Left colon (tissue), 2 donors: ENCODE measurements around the gene FGFRL1. TPM values are rescaled to one million over a fixed set of nuclear protein-coding genes. Genes with fewer than 3 reads are reported as not detected.
A peak's percentile ranks its signal among the peaks of the same experiment; 100 is the strongest.

Experiments used
- ATAC-seq: fragments of 200-7000 bp; cut with Tn5 transposase; one replicate; pipeline ENCODE4 v1.9.1; 2020; ENCODE audit warnings: mild to moderate bottlenecking, moderate library complexity
- DNase-seq, 2 donors: peaks; one replicate each; pipeline ENCODE4 v3.0.0-alpha.2; 2020
- intact Hi-C, 2 donors: fragments of 100-400 bp; cut with DNase I in 1 of 2; cut with micrococcal nuclease in 1 of 2; formaldehyde crosslinking; loops; one replicate each; pipeline versions ENCODE4 v1.11.2 to v1.14.0; 2022; cut with DNase I, micrococcal nuclease
- total RNA-seq, 2 donors: library from RNA; stranded (reverse); fragmentation: NEBNext Ultra II Directional; extraction: Animal tissue kit (Norgen Biotek cat#: 25700); gene quantifications; one replicate each; pipeline ENCODE4 v1.2.1, GENCODE V29; 2021
- donor health status: DM: no; HTN: no; CAD: no.
- donor health status: DM: yes; HTN: yes; CAD: no.

The FGFRL1 gene
- total RNA-seq, 2 donors from 2014 or later: 17.0 to 17.2 TPM

DNA sequence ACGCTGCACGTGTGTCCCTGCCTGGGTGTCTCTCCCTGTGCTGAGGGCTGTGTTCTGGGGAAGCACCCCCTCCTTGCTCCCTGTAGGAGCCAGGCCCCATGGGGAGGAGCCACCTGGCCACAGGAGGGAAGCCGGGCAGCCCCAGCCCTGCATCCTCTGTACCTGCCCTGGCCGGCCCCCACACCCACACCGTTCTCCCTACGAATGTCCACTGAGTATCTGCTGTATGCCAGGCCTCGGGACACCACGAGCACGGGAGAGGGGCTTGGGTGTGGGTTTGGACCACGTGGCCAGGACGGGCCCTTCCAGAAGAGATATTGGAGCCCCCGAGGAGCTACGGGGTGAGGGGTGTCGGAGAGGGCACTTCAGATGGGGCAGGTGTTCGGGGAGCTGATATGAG is 6.3 kb downstream of the FGFRL1 start:
- intact Hi-C loops: no loop called here
- no peak for DNase-seq
- ATAC-seq: no peak

DNA sequence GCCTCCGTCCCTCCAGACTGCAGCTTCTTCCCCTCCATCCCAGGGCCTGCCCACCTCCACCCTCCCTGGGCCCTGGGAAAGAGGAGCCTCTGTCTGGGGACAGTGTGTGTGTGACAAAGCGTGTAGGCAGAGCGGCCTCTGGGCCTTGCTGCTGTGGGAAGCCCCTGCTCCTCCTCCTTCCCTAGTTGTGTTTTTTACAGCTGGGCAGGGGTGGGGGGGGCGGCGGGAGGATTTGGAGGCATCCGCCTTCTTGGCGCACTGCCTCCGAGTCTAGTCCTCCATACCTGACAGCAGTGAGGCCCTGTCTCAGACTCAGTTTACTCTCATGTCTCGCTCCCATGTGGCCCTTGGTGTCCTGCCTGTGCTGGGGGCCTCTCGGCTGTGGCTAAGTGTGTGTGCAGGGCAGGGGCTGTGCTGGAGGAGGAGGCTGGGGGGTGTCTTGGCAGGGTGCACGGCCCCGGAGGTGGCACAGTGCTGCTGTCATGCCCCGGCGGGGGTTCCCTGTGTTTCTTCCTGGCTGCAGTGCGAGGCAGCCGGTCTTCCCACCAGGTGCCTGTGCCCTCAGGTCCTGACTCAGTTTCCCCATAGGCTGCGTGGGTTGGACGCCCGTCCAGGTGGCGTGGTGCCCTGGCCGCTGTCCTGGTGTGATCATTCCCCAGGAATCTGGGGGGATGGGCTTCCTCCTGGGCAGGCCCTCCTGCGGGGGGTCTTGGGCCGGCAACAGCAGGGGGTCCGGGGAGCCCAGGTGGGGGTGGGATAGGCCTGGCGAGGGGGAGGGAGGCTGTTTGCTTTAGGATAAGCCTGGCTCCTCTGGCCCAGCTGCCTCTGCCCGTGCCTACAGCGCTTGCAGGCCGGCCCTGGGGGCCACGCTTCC is 7.0 kb downstream of the FGFRL1 start:
- ATAC-seq (no peak), DNase-seq (no peak)
- intact Hi-C loops: no loop called here

DNA sequence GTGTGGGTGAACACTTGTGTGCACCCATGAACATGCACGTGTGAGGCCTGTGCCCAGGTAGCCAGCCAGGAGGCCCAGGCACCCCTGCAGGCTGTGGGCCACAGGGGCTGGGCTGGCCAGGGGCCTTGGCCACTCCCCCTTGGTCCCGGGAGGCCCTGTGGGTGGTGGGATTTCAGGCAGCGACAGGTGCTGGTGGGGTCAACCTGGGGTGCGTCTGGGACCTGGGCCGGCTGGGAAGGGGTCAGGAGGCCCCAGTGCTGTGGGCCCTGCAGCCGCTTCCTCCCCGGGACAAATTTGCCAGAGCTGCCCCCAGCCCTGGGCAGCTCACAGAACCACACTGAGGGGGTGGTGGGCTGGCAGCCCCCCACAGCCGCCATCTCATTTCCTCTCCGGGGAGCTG is 7.9 kb downstream of the FGFRL1 start:
- ATAC-seq: no peak
- intact Hi-C loops: no loop called here
- DNase-seq: no peak

DNA sequence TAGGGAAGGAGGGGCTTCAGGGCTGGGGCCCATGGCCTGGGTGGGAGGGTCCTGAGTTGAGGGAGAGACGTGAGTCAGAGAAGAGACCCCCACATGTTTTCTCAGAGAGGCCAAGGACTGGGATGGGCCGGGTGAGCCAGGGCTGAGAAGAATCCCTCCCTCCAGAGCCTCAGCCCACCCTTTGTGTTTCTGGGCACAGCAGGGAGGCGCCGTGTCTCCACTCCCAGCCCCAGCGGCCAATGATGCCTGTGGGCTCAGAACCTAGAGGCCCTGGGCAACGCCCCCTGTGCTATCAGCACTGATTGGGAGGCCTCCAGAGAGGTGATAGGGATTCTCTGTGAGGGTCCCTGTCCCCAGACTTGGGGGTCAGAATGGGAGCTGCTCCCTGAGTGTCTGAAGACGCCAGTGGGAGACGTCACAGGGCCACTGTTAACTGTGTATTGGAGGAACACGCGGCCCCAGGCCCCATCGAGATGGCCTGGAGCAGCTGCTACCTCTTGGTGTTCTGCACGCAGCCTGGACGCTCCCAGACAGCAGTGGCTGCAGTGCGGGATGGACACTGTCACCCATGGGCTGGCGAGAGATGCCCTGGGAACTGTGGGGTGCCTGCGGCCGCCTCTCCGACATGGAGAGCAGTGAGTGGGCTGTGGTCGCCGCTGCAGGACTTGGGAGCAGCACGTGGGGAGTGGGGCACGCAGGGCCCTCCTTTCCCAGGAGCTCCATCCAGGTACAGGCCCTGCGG is 8.5 kb downstream of the FGFRL1 start:
- ATAC-seq: no peak
- intact Hi-C loops: no loop called here
- no peak for DNase-seq

DNA sequence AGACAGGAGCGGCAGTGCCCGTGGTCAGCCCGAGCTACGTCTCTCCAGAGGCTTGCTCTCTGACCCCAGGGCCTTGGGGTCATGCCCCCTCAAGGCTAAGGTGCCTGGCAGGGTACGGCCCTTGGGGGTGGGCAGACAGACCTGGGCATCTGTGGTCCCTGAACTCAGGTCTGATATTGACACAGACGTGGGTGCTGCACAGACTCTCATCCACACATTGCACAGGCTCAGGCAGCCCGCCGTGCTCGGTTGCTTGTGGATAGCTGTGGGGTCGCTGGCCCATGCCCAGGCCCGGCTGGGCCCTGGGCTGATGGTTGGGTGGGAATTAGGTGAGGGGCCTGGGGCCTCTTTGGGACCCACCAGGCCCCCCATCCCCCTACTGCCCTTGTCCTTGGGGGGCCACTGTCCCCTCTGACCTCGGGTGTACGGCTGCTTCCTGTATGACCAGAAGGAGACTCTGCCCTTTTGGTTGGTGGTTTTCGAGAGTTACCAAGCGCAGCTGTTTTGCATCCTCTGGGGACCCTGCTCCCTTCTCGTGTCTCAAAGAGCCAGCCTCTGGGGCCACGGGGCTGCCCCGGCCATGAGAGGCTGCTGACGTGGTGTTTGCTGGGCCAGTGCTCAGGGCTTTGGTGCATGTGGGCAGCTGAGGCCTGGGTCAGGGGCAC is 10.1 kb downstream of the FGFRL1 start:
- ATAC-seq: no peak
- DNase-seq: no peak
- intact Hi-C loops: no loop called here

DNA sequence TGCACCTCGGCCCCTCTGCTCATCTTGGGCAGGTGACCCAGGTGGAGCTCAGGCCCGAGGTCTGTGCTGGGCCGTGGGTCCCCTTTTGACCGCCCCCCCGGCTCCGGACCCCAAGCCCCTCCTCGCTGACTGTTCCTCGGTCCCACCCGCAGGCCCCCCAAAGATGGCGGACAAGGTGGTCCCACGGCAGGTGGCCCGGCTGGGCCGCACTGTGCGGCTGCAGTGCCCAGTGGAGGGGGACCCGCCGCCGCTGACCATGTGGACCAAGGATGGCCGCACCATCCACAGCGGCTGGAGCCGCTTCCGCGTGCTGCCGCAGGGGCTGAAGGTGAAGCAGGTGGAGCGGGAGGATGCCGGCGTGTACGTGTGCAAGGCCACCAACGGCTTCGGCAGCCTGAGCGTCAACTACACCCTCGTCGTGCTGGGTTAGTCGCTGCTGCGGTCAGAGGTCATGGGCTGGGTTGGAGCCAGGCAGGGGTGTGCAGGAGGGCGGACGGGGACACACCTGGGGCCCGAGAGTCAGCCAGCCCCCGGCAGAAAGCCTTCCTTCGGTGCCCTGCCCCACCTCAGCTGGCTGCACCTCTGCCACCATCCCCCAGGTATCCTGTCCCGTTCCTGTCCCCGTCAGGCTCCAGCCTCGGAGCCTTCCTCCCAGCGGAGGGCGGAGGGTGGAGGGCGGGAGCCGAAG is 10.8 kb downstream of the FGFRL1 start:
- DNase-seq (no peak), ATAC-seq (peak; percentile 31)
- intact Hi-C loops: no loop called here

DNA sequence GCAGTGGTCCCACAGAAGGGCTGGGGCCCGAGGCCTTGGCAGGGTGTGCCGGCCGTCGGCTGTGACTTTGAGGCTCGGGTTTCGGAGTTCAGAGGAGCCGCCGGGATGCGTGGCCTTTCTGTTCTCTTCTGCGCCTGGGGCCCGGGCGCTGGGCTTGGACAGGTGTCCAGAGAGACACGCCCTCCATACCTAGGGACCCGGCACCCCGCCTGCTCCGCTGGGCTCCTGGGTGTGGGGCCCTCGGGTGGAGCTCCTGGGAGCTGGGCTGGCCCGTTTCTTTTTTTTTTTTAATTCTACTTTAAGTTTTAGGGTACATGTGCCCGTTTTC is 11.3 kb downstream of the FGFRL1 start:
- DNase-seq (peak in 1 of 2 donors; percentile 62), ATAC-seq (peak; percentile 67)
- intact Hi-C loops: no loop called here

DNA sequence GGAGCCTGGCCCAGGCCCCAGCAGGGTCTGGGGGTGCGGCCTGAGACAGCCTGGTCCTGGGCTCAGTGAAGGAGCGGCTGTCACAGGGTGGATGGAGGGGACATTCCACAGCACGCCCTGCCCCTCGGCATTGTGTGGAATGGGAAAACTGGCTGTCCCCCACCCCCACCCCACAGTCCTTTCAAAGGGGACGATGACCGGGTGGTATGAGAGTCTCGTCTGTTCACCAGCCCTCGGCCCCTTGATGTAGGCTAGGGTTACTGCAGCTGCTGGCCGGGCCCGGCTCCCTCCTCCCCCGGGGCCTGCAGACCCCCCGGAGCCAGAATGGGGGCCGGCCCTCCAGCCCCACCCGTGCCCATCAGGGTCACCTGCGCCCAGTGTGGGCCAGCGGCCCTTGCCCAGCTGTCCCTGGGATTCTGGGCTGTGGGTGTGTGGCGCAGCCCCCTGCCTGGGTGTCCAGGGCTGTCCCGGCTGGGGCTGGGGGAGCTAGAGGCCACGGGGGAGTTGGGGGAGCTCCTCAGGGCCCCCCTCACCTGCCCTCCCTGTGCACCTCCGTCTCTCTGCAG is 11.7 kb downstream of the FGFRL1 start:
- no peak for DNase-seq
- ATAC-seq: no peak
- intact Hi-C loops: no loop called here

DNA sequence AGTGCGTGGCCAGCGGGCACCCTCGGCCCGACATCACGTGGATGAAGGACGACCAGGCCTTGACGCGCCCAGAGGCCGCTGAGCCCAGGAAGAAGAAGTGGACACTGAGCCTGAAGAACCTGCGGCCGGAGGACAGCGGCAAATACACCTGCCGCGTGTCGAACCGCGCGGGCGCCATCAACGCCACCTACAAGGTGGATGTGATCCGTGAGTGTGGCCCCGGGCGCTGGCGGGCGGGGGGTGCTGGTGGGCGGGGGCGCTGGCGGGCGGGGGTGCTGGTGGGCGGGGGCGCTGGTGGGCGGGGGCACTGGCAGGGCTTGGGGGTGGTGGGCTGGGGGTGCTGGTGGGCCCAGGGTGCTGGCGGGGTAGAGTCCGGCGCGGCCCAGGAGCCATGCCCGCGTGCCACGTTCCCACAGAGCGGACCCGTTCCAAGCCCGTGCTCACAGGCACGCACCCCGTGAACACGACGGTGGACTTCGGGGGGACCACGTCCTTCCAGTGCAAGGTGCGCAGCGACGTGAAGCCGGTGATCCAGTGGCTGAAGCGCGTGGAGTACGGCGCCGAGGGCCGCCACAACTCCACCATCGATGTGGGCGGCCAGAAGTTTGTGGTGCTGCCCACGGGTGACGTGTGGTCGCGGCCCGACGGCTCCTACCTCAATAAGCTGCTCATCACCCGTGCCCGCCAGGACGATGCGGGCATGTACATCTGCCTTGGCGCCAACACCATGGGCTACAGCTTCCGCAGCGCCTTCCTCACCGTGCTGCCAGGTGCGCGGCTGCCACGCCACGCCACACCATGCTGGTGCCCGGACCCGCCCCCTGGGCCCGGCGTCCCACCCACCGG is 12.7 kb downstream of the FGFRL1 start:
- DNase-seq (no peak), ATAC-seq (no peak)
- intact Hi-C loops: no loop called here

DNA sequence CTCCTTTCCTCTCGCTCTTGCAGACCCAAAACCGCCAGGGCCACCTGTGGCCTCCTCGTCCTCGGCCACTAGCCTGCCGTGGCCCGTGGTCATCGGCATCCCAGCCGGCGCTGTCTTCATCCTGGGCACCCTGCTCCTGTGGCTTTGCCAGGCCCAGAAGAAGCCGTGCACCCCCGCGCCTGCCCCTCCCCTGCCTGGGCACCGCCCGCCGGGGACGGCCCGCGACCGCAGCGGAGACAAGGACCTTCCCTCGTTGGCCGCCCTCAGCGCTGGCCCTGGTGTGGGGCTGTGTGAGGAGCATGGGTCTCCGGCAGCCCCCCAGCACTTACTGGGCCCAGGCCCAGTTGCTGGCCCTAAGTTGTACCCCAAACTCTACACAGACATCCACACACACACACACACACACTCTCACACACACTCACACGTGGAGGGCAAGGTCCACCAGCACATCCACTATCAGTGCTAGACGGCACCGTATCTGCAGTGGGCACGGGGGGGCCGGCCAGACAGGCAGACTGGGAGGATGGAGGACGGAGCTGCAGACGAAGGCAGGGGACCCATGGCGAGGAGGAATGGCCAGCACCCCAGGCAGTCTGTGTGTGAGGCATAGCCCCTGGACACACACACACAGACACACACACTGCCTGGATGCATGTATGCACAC is 13.6 kb downstream of the FGFRL1 start:
- DNase-seq (no peak), ATAC-seq (no peak)
- intact Hi-C loops: no loop called here

DNA sequence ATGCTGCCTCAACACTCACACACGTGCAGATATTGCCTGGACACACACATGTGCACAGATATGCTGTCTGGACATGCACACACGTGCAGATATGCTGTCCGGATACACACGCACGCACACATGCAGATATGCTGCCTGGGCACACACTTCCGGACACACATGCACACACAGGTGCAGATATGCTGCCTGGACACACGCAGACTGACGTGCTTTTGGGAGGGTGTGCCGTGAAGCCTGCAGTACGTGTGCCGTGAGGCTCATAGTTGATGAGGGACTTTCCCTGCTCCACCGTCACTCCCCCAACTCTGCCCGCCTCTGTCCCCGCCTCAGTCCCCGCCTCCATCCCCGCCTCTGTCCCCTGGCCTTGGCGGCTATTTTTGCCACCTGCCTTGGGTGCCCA is 14.7 kb downstream of the FGFRL1 start:
- intact Hi-C loops: no loop called here
- ATAC-seq: peak; percentile 68
- DNase-seq: peak; percentile 53 to 67

DNA sequence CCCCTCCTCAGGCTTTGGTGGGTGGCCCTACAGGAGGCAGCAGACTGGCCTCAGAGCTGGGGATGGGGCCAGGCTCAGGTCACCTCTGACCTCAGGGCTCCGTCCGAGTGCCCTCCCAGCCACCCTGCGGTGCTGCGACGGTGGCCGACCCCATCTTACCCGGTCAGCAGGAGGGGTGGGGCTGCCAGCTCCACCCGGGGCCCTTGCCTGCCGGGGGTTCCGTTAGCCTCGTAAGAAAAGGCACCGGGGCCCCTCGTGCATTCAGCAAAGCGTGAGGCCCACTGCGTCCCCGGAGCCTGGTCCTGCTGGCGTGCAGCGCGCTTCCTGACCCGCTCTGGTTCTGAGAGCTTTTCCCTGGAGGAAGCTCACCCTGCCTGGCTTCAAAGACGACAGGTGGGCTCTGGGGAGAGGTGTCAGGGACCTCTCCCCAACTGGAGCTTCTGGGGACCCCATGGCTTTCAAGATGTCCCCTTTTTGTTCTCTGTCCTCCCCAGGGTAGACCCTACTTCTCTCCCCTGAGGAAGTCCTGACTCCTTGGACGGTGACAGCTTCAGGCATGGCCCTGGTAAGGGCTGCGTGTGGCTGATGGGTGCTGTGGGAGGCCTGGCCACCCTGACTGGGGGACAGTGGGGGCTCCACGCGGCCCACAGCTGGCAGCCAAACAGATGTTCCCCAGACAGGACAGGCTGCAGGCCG is 15.9 kb downstream of the FGFRL1 start:
- ATAC-seq (no peak), DNase-seq (no peak)
- intact Hi-C loops: no loop called here

DNA sequence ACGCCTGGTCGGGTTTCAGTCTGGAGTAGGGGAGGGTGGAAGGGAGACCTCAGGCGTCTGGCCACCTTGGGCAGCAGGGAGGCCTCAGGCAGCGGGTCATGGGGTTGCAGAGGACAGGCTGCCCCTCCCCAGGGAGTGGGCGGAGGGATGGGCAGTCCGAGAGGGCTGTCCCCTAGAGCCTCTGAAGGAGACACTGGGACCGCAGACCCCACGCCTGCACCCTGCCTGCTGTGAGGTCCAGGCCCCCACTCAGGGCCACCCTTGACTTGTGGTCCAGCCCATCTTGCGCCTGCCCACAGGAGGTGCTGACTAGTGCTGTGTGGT is 16.5 kb downstream of the FGFRL1 start:
- DNase-seq: no peak
- ATAC-seq: no peak
- intact Hi-C loops: no loop called here

DNA sequence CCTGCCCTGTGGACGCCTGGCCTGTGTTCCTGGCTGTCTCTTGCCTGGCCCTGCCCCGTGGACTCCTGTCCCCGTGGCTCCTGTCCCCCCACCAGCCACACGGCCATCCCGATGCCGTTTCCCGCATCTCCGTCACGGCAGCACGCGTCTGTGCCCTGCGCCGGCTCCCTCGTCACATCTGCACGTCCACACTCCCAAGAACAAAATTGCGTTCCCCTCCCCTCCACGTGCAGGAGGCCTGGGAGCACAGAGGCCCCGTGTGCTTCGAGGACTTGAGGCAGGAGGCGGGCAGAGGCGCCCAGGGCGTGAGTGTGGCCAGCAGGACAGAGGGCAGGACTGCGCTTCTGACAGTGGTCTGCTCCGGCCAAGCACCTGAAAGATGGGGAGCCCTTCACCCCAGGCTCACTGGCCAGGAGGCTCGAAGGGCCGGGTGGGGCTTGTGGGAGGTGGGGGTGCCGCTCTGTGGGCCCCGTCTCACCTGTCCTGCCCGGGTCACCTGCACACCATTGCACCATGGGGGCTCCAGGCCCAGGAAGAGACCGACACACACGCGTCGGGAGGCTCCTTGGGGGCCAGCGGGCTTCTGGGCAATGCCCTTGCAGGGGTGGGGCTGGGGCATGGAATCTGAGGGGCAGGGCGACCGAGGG is 17.3 kb downstream of the FGFRL1 start:
- DNase-seq (no peak), ATAC-seq (no peak)
- intact Hi-C loops: no loop called here

DNA sequence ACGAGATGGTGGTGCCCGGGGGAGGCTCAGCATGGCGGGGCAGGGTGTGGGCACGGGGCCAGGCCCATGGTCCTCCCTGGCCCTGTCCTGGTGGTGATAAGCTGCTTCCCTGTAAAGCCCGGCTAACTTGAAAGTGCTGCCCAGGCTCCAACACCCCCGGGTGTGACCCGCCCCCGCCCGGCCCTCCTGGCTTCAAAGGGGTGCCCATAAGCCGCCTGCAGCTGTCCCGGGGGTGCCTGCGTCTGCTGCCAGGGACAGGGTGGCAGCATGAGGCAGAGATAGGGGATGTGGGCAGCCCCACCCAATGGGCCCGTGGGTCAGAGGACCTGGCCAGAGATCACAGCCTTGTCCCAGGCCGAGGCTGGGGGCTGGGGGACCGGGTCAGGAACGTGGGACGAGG is 18.1 kb downstream of the FGFRL1 start:
- intact Hi-C loops: no loop called here
- ATAC-seq (peak; percentile 16), DNase-seq (no peak)

DNA sequence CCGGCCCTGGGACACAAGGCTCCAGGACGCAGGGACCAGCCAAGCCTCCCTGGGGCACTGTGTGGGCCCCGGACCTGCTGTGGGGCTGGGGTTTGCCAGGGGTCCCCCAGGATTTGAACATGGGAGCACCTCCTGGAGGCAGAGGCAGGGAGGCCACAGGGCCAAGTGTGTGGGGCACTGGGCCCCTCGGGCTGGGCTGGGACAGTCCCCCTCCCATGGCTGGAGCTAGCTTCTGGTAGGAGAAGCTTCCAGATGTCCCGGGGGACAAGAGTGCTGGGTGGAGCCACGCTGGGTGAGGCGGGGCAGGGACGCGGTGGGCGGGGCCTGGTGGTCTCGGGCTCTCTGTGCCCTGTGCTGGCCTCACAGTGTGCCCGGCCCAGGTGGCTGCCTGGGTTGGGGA is 18.6 kb downstream of the FGFRL1 start:
- intact Hi-C loops: no loop called here
- DNase-seq (no peak), ATAC-seq (peak; percentile 40)

DNA sequence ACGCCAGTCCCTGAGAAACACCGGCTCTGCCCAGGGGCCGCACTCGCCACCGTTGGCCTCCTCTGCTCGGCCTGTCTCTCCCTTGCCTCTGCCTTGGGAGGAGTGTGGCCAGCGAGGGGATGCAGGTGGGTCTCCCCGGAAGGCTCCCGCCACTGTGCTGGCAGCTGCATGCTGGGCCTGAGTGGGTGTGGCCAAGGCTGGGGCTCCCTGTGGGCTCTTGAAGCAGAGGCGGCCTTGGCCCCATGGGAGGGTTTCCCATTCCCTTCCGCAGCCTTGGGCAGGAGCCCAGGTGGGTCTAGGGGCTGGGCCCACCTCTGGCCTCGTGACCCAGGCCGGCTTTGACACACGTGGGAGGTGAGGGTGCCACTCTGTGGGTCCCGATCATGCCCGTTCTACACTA is 19.1 kb downstream of the FGFRL1 start:
- DNase-seq (peak in 1 of 2 donors; percentile 55), ATAC-seq (peak; percentile 22)
- intact Hi-C loops: no loop called here
